H1 (cell line): ENCODE results near the gene SLC26A9. TPM values are rescaled to one million over a fixed set of nuclear protein-coding genes. Genes with fewer than 3 reads are reported as not detected.

Experiments used
- CTCF ChIA-PET: fragments of 300-600 bp; sonication (Branson Sonifier 250); formaldehyde crosslinking; loops from one replicate; lab custom pipeline; 2021; ENCODE audit not compliant: partially characterized antibody; lab: Charles Lee
- POLR2A ChIA-PET: fragments of 300-600 bp; sonication (Branson Sonifier 250); formaldehyde crosslinking; loops from one replicate; lab custom pipeline; 2021; ENCODE audit warnings: inconsistent platforms; ENCODE audit not compliant: partially characterized antibody; lab: Charles Lee
- DNase-seq, 2 experiments: peaks; one replicate each; pipeline versions ENCODE4 v3.0.0 to v3.0.0-alpha.2; 2010 to 2022; ENCODE audit warnings: low spot score in 2 of 2, low read depth in 1 of 2, mixed read lengths in 1 of 2
- FAIRE-seq: peaks from 2 replicates; lab custom pipeline; 2011; peaks lifted over from hg19 to GRCh38; lab: Jason Lieb, UNC
- H2AFZ ChIP-seq: 2 replicates; pipeline ENCODE4 v1.8.1; 2012; ENCODE audit warnings: low read length, inconsistent platforms
- H2AK5ac ChIP-seq: 2 replicates; pipeline ENCODE4 v1.6.1; 2013; ENCODE audit warnings: low read depth, low read length
- H2BK120ac ChIP-seq: replicated peaks from 2 replicates; pipeline ENCODE3; 2013; ENCODE audit warnings: low read depth, low read length, inconsistent platforms
- H2BK12ac ChIP-seq: 2 replicates; pipeline ENCODE4 v1.6.1; 2013; ENCODE audit warnings: low read depth, low read length
- H2BK15ac ChIP-seq: 2 replicates; pipeline ENCODE4 v1.6.1; 2013; ENCODE audit warnings: low read length
- H2BK20ac ChIP-seq: 2 replicates; pipeline ENCODE4 v1.6.1; 2013; ENCODE audit warnings: low read length
- H2BK5ac ChIP-seq: 2 replicates; pipeline ENCODE4 v1.6.1; 2013; ENCODE audit warnings: low read depth, low read length
- H3K14ac ChIP-seq: 2 replicates; pipeline ENCODE4 v1.6.1; 2013; ENCODE audit warnings: inconsistent platforms; ENCODE audit not compliant: insufficient read length
- H3K18ac ChIP-seq: 2 replicates; pipeline ENCODE4 v1.6.1; 2013; ENCODE audit warnings: low read length; ENCODE audit errors: extremely low read depth
- H3K23ac ChIP-seq: 2 replicates; pipeline ENCODE4 v1.6.1; 2013; ENCODE audit warnings: inconsistent platforms; ENCODE audit not compliant: insufficient read length
- H3K23me2 ChIP-seq: 2 replicates; pipeline ENCODE4 v1.6.1; 2013; ENCODE audit warnings: low read depth, low read length
- H3K27ac ChIP-seq: 2 replicates; pipeline ENCODE4 v1.6.1; 2011; ENCODE audit warnings: low read depth, low read length, inconsistent platforms
- H3K27me3 ChIP-seq, 4 experiments: replicated peaks in 1 of 4; 1 replicate in 1 of 4; 2 replicates in 3 of 4; pipeline versions ENCODE4 v1.6.1 to v1.8.1; 2011 to 2013; ENCODE audit warnings: low read length in 3 of 4, mild to moderate bottlenecking in 3 of 4, inconsistent platforms in 2 of 4, mixed read lengths in 2 of 4, moderate library complexity in 1 of 4; ENCODE audit not compliant: control insufficient read depth in 3 of 4, insufficient read depth in 3 of 4; ENCODE audit errors: extremely low read depth in 1 of 4
- H3K36me3 ChIP-seq, 4 experiments: 2 replicates each; pipeline versions ENCODE4 v1.6.1 to v1.8.1; 2011 to 2013; ENCODE audit warnings: mild to moderate bottlenecking in 4 of 4, low read length in 3 of 4, moderate library complexity in 2 of 4, control low read depth in 1 of 4, inconsistent platforms in 1 of 4; ENCODE audit not compliant: insufficient read depth in 4 of 4, control insufficient read depth in 2 of 4
- H3K4ac ChIP-seq: replicated peaks from 2 replicates; pipeline ENCODE3; 2013; ENCODE audit warnings: low read length, low read depth, mixed read lengths, inconsistent platforms; ENCODE audit not compliant: insufficient read length
- H3K4me1 ChIP-seq, 4 experiments: replicated peaks in 1 of 4; 1 replicate in 1 of 4; 2 replicates in 3 of 4; pipeline versions ENCODE4 v1.6.1 to v1.8.1; 2011 to 2013; ENCODE audit warnings: low read length in 3 of 4, inconsistent platforms in 2 of 4, mixed read lengths in 1 of 4; ENCODE audit not compliant: insufficient read depth in 4 of 4, control insufficient read depth in 3 of 4
- H3K4me2 ChIP-seq, 2 experiments: 2 replicates each; pipeline versions ENCODE4 v1.6.1 to v1.8.1; 2011 to 2013; ENCODE audit warnings: low read depth in 2 of 2, low read length in 2 of 2, control low read depth in 1 of 2, inconsistent platforms in 1 of 2, mild to moderate bottlenecking in 1 of 2; ENCODE audit not compliant: insufficient read depth in 1 of 2
- H3K4me3 ChIP-seq, 4 experiments: fragments of 200-600, 300-600 bp in 1 of 4; sonication (generic), shearing (Covaris generic), sonication (Bioruptor Twin) in 1 of 4; 2 replicates each; pipeline versions ENCODE4 v1.5.1 to v1.8.1; 2011 to 2016; ENCODE audit warnings: low read length in 4 of 4, low read depth in 3 of 4, control low read depth in 2 of 4, inconsistent platforms in 2 of 4, mild to moderate bottlenecking in 2 of 4, mixed read lengths in 1 of 4, moderate library complexity in 1 of 4; ENCODE audit not compliant: insufficient read depth in 2 of 4; ENCODE audit errors: extremely low read depth in 1 of 4
- H3K56ac ChIP-seq: replicated peaks from 2 replicates; pipeline ENCODE3; 2013; ENCODE audit warnings: low read depth, mild to moderate bottlenecking, mixed read lengths, low read length, inconsistent platforms; ENCODE audit not compliant: insufficient read length
- H3K79me1 ChIP-seq: 2 replicates; pipeline ENCODE4 v1.6.1; 2013; ENCODE audit warnings: low read depth, low read length, control low read depth
- H3K79me2 ChIP-seq, 2 experiments: 2 replicates each; pipeline versions ENCODE4 v1.6.1 to v1.8.1; 2012 to 2013; ENCODE audit warnings: low read length in 2 of 2, mild to moderate bottlenecking in 2 of 2, inconsistent platforms in 1 of 2; ENCODE audit not compliant: insufficient read depth in 2 of 2, control insufficient read depth in 1 of 2
- H3K9ac ChIP-seq, 4 experiments: replicated peaks in 1 of 4; 1 replicate in 1 of 4; 2 replicates in 3 of 4; pipeline versions ENCODE4 v1.6.1 to v1.8.1; 2011 to 2013; ENCODE audit warnings: low read depth in 3 of 4, low read length in 3 of 4, control low read depth in 2 of 4, mild to moderate bottlenecking in 2 of 4, moderate library complexity in 2 of 4, inconsistent platforms in 1 of 4; ENCODE audit errors: extremely low read depth in 1 of 4
- H3K9me3 ChIP-seq, 2 experiments: 2 replicates each; pipeline versions ENCODE4 v1.6.1 to v1.8.1; 2012 to 2013; ENCODE audit warnings: mild to moderate bottlenecking in 2 of 2, moderate library complexity in 2 of 2, control low read depth in 1 of 2, inconsistent platforms in 1 of 2, low read depth in 1 of 2, low read length in 1 of 2, mixed read lengths in 1 of 2; ENCODE audit not compliant: insufficient read depth in 2 of 2
- H4K20me1 ChIP-seq, 2 experiments: replicated peaks in 1 of 2; 2 replicates each; pipeline versions ENCODE3 to v1.8.1; 2011 to 2013; ENCODE audit warnings: inconsistent platforms in 2 of 2, low read length in 2 of 2, mild to moderate bottlenecking in 1 of 2; ENCODE audit not compliant: insufficient read depth in 2 of 2, control insufficient read depth in 1 of 2
- H4K5ac ChIP-seq: 2 replicates; pipeline ENCODE4 v1.6.1; 2013; ENCODE audit warnings: low read length, low read depth, mixed read lengths, inconsistent platforms; ENCODE audit not compliant: insufficient read length
- H4K8ac ChIP-seq: 2 replicates; pipeline ENCODE4 v1.8.0; 2013; ENCODE audit warnings: mild to moderate bottlenecking, moderate library complexity, low read length, inconsistent platforms; ENCODE audit not compliant: insufficient read depth; ENCODE audit errors: extremely low read depth
- H4K91ac ChIP-seq: replicated peaks from 2 replicates; pipeline ENCODE3; 2013; ENCODE audit warnings: low read length, mixed read lengths, inconsistent platforms; ENCODE audit not compliant: insufficient read length
- ASH2L ChIP-seq: fragments of 200-600, 300-600 bp; sonication (generic); IDR thresholded peaks from one replicate; pipeline ENCODE4 v1.7.1; 2017; ENCODE audit warnings: low read length
- MAX ChIP-seq: IDR thresholded peaks from 2 replicates; pipeline ENCODE4 v1.6.1; 2012; ENCODE audit warnings: inconsistent platforms
- RBBP5 ChIP-seq: IDR thresholded peaks from 2 replicates; pipeline ENCODE4 v1.7.1; 2012; ENCODE audit warnings: low read depth, mild to moderate bottlenecking, inconsistent platforms, low read length, moderate library complexity, borderline replicate concordance
- TEAD4 ChIP-seq: IDR thresholded peaks from 2 replicates; pipeline ENCODE4 v1.6.1; 2012; ENCODE audit warnings: low read depth, low read length, inconsistent platforms, mixed read lengths
- YY1 ChIP-seq: IDR thresholded peaks from 2 replicates; pipeline ENCODE4 v1.6.1; 2011; ENCODE audit warnings: low read depth, mild to moderate bottlenecking, low read length
- WGBS, 2 experiments: shearing (Covaris generic) in 1 of 2; methylation state at CpG; one replicate each; pipeline versions ENCODE4 v1.1.6 to v1.1.7; 2013 to 2015; ENCODE audit warnings: low lambda C conversion rate in 2 of 2, mixed read lengths in 2 of 2, inconsistent platforms in 1 of 2, low coverage in 1 of 2, missing lambda C conversion rate in 1 of 2; ENCODE audit not compliant: insufficient replicate concordance in 2 of 2, insufficient coverage in 1 of 2, insufficient read length in 1 of 2; ENCODE audit errors: extremely low coverage in 1 of 2, missing lambda C conversion rate in 1 of 2; 5-methylcytosine and 5-hydroxymethylcytosine counted together
- polyA plus RNA-seq, 7 experiments: library from polyadenylated mRNA; depleted of rRNA in 3 of 7; stranded (reverse) in 5 of 7; unstranded in 2 of 7; fragments of >200 nt in 5 of 7; fragments of 200-250 nt in 2 of 7; gene quantifications; 1 replicate in 5 of 7; 2 replicates in 1 of 7; 4 replicates in 1 of 7; pipeline versions ENCODE4 v1.2.1 to v1.2.3, GENCODE V29; 2011 to 2013; ENCODE audit warnings: missing spikeins in 2 of 7, mixed read lengths in 2 of 7
- total RNA-seq: library from RNA; stranded (reverse); fragmentation: NEBNext Ultra II Directional; extraction: Animal tissue kit (Norgen Biotek cat#: 25700); gene quantifications from 2 replicates; pipeline ENCODE4 v1.2.1, GENCODE V29; 2021

The SLC26A9 gene
- total and polyA plus RNA-seq, 2 of the 8 experiments (the other 6 are each of a cell fraction or from before 2014, with no cell fraction given), result not detected

GRCh38 chr1:205896351-205896750 lies 46.9 kb downstream of the SLC26A9 start:
- no peak for DNase-seq
- Histone ChIP-seq H3K27ac (no peak overlapping the region), H4K8ac (no peak overlapping the region), H3K56ac (no peak overlapping the region), H4K91ac (no peak overlapping the region), H3K18ac (no peak overlapping the region), H2AK5ac (no peak overlapping the region), H3K36me3 (no peaks in the 10 kb centered on the region), H3K4me2 (no peak overlapping the region), H3K79me1 (no peaks in the 10 kb centered on the region), H3K4ac (no peak overlapping the region), H2AFZ (no peak overlapping the region)
- TF ChIP-seq ASH2L, result no peak
- TF ChIP-seq TEAD4, result no peak
- TF ChIP-seq MAX, result no peak
- no peak for TF ChIP-seq YY1
- no peak for TF ChIP-seq RBBP5
- TF ChIP-seq, all 59 proteins: peak for 0
- Histone ChIP-seq H3K9me3 (peaks cover 4 to 13% of the 10 kb centered on the region in 2 experiments; a peak in 2 of 4 replicates), H2BK120ac (no peak overlapping the region), H2BK12ac (no peak overlapping the region), H3K4me1 (no peaks in the 10 kb centered on the region; a peak in 1 of 7 replicates), H3K79me2 (no peaks in the 10 kb centered on the region), H4K20me1 (no peaks in the 10 kb centered on the region), H3K9ac (no peak overlapping the region), H2BK5ac (no peak overlapping the region), H4K5ac (no peak overlapping the region), H3K23me2 (no peaks in the 10 kb centered on the region), H2BK20ac (no peak overlapping the region), H3K27me3 (no peaks in the 10 kb centered on the region), H2BK15ac (no peak overlapping the region), H3K14ac (no peak overlapping the region), H3K4me3 (no peak overlapping the region), H3K23ac (no peak overlapping the region)
- CTCF ChIA-PET, result interaction anchor here (1.7 to 2.6 kb wide), 3 partner anchors 11 to 81 kb away, joined by 5 to 10 read pairs (median 9); no protein-coding TSS in a partner anchor
- WGBS, 2 experiments, result 83% methylated on average over 1 of the region's 1 CpG; no CpG with 5 or more reads in 1 of the 2 experiments
- no peak for FAIRE-seq
- POLR2A ChIA-PET, result no interaction called here
